Measurements from ENCODE around the gene CX3CR1. TPM values are rescaled to one million over a fixed set of nuclear protein-coding genes. Genes with fewer than 3 reads are reported as not detected.

Gene CX3CR1
- total RNA-seq, 1 experiment from 2014 or later = not detected

- Histone ChIP-seq H3K9me3 (no peaks in the 10 kb centered on the region), H3K4me3 (no peak overlapping the region), H3K36me3 (no peaks in the 10 kb centered on the region), H3K27me3 (no peaks in the 10 kb centered on the region)
- no peak for DNase-seq
These were observed 1.8 kb downstream of the CX3CR1 start for GRCh38 chr3:39277893-39278615.

DNA sequence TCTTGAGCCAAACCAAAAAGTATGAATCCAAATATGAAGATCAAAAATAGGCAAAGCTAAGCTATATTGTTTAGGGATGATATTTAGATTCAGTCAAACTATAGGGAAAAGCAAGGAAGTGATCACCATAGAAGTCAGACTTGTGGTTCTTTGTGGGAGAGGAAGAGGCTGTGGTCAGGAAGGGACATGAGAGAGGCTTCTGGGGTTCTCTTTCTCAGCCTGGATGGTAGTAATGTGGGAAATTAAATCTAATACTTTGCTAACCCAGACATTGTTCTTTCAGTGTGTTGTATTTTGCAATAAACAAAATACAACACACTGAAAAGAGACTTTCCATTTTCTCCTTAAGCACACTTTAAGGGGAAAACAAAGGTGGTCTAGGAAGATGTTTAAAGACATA lies 3.1 kb downstream of the CX3CR1 start:
- Histone ChIP-seq H3K4me3 (no peak overlapping the region), H3K27me3 (no peaks in the 10 kb centered on the region), H3K36me3 (no peaks in the 10 kb centered on the region), H3K9me3 (no peaks in the 10 kb centered on the region)
- DNase-seq = no peak

- DNase-seq = no peak
- Histone ChIP-seq H3K4me3 (no peak overlapping the region), H3K9me3 (no peaks in the 10 kb centered on the region), H3K36me3 (no peaks in the 10 kb centered on the region), H3K27me3 (no peaks in the 10 kb centered on the region)
These were observed 3.8 kb downstream of the CX3CR1 start for GRCh38 chr3:39275963-39276593.

DNA sequence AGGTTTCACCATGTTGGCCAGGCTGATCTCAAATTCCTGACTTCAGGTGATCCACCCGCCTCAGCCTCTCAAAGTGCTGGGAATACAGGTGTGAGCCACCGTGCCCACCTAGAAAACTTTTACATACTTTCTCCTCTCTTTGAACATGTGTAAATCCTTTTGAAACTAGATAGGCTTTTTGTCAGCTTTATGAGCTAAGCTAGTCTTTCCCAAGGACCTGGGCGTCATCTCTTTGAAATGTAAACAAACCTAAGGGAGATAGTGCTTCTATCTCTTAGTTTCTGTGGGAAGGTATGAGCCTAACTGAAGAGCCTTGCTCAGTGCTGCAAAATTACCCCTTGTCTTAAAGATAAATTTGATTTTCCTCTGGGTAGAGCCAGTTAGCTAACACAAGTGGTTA lies 4.8 kb downstream of the CX3CR1 start:
- H3K36me3 ChIP-seq = no peaks in the 10 kb centered on the region
- H3K9me3 ChIP-seq = no peaks in the 10 kb centered on the region
- H3K4me3 ChIP-seq = no peak overlapping the region
- DNase-seq = no peak
- H3K27me3 ChIP-seq = no peaks in the 10 kb centered on the region

DNA sequence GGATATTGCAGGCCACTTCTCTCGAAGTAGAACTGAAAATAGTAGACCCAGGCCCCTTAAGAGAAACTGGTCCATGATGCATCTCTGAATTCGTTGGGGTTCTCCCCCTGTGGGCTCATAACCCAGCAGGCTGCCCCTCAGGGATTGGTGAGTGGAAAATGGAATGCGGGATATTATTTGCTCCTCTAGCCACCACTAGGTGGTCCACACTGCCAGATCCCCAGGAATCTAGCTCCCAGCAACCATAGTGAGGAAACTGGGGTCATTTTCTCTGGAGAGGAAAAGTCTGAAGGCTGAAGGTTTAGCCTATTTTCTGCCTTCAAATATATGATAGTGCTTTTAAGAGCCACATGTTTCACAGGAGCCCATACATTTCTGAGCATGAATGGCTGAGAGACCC lies 6.7 kb downstream of the CX3CR1 start:
- no peak for DNase-seq
- Histone ChIP-seq H3K4me3 (no peak overlapping the region), H3K27me3 (no peaks in the 10 kb centered on the region), H3K36me3 (no peaks in the 10 kb centered on the region), H3K9me3 (no peaks in the 10 kb centered on the region)

GRCh38 chr3:39272191-39272590 lies 7.6 kb downstream of the CX3CR1 start:
- no peak overlapping the region for H3K4me3 ChIP-seq
- DNase-seq = no peak
- no peaks in the 10 kb centered on the region for H3K9me3 ChIP-seq
- H3K36me3 ChIP-seq = no peaks in the 10 kb centered on the region
- H3K27me3 ChIP-seq = no peaks in the 10 kb centered on the region

- Histone ChIP-seq H3K4me3 (no peak overlapping the region), H3K27me3 (no peaks in the 10 kb centered on the region), H3K36me3 (no peaks in the 10 kb centered on the region), H3K9me3 (no peaks in the 10 kb centered on the region)
- DNase-seq = no peak
These were observed 8.4 kb downstream of the CX3CR1 start for GRCh38 chr3:39271363-39271914.

- Histone ChIP-seq H3K9me3 (no peaks in the 10 kb centered on the region), H3K27me3 (no peaks in the 10 kb centered on the region), H3K4me3 (no peak overlapping the region), H3K36me3 (no peaks in the 10 kb centered on the region)
- DNase-seq = no peak
These were observed 10.3 kb downstream of the CX3CR1 start for GRCh38 chr3:39269528-39269927.

GRCh38 chr3:39268549-39268900 lies 11.3 kb downstream of the CX3CR1 start:
- H3K9me3 ChIP-seq = no peaks in the 10 kb centered on the region
- no peaks in the 10 kb centered on the region for H3K27me3 ChIP-seq
- DNase-seq = no peak
- no peak overlapping the region for H3K4me3 ChIP-seq
- H3K36me3 ChIP-seq = no peaks in the 10 kb centered on the region

DNA sequence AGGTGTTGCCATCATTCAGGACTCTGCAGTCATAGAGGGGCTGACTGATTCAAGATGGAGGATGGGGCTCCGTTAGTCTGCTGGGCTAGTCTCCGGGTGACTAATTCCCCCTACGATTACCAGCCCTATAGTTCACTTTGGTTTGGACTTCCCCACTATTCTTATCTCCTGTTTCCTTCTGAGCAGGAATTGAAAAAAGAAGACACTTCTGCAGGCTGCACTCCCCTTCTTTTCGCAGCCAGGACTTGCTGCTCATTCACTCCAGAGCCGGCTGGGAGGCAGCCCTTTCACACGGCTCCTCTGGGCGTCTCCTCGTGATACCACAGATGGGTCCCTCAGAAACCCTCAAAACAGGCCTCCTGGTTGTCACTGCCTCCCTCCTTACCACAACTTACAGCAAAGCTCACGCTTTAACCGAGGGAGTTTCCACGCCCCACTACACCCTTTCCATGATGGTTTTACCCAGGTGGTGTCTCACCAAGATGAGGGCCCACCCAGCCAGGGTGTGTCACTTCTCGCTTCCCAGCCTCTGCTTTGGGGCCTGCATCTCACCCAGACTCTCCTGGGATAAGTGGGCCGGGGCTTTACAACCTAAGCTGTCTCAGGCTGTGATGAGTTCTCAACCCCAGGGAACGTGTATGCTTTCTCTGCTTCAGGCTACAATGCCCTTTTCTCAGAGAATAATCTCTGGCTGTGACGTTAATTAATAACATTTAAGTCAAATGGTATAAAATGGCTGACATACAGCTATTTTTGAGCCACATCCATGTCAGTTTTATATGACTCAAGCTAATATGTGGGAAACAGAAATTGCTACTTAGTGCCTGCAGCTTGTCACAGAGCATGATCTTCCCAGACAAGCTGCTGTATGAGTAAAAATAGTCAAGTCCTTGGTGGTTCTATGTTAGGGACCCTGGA lies 11.9 kb downstream of the CX3CR1 start:
- H3K27me3 ChIP-seq = no peaks in the 10 kb centered on the region
- no peak for DNase-seq
- no peak overlapping the region for H3K4me3 ChIP-seq
- H3K36me3 ChIP-seq = no peaks in the 10 kb centered on the region
- no peaks in the 10 kb centered on the region for H3K9me3 ChIP-seq

GRCh38 chr3:39264053-39264452 lies 15.8 kb downstream of the CX3CR1 start:
- Histone ChIP-seq H3K27me3 (no peaks in the 10 kb centered on the region), H3K9me3 (no peaks in the 10 kb centered on the region), H3K4me3 (no peak overlapping the region), H3K36me3 (no peaks in the 10 kb centered on the region)
- DNase-seq = no peak

GRCh38 chr3:39263576-39263975 lies 16.3 kb downstream of the CX3CR1 start:
- DNase-seq = no peak

DNA sequence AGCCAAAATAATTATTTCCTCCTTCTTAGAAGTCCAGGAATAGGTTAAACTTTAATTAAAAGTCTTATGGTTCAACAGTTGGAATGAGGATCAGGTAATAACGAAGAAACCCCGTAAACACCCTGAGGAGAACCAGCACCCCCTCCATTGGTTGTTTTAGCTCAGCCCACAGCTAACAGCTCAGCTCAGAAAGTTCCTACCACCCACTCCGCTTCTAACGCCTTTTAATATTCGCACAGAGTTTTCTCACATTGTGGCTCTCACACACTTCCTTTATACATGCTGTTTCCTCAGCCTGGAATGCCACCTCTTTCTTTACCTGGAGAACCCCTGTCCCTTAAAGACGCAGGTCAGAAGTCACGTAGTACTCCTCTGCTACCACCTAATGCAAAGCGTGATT lies 17.0 kb downstream of the CX3CR1 start:
- Histone ChIP-seq H3K36me3 (no peaks in the 10 kb centered on the region), H3K9me3 (no peaks in the 10 kb centered on the region), H3K4me3 (no peak overlapping the region), H3K27me3 (no peaks in the 10 kb centered on the region)
- no peak for DNase-seq

More at GRCh38 chr3:39263576-39263975, 16.3 kb downstream of the CX3CR1 start:
- no peak overlapping the region for H3K4me3 ChIP-seq
- no peaks in the 10 kb centered on the region for H3K36me3 ChIP-seq
- H3K27me3 ChIP-seq = no peaks in the 10 kb centered on the region
- no peaks in the 10 kb centered on the region for H3K9me3 ChIP-seq

DNA sequence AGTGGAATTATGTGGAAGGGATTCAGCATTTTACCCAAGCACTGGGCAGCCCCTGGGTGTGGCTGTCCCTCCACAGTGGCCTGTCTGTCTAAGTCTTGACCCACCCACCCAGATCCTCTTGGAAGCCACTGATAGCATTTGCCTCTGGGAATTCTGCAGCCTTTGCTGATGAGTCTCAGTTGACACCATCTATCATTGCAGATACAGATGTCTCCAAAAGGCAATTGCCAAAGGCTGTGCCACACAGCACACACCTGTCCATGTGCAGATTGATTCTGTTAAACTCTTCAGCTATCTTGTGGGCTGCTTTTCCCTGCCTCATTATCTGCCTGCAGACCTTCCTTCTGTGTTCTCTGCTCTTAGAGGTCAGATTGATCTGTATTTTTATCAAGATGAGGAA lies 18.1 kb downstream of the CX3CR1 start:
- Histone ChIP-seq H3K36me3 (no peaks in the 10 kb centered on the region), H3K4me3 (no peak overlapping the region), H3K9me3 (no peaks in the 10 kb centered on the region), H3K27me3 (no peaks in the 10 kb centered on the region)
- DNase-seq = no peak

DNA sequence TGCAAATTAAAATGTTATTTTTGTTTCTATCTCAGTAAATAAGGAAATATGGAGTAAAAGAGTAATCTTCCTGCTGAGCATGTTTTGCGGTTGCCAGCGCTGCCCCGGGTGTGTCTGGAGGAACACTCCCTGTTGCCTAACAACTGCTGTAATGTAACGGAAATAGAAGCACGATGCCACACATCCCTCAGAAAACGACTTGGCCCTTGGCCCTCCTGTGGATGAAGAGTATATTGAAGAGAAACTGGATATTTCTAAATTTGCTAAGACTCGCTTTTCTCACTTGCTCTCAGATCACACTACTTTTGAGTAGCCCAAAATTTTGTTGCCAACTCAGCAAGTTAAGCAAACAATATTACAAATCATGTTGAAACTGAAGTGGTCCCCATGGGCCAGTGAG lies 18.9 kb downstream of the CX3CR1 start:
- DNase-seq = peak; percentile 86
- no peaks in the 10 kb centered on the region for H3K36me3 ChIP-seq
- H3K27me3 ChIP-seq = no peaks in the 10 kb centered on the region
- no peaks in the 10 kb centered on the region for H3K9me3 ChIP-seq
- H3K4me3 ChIP-seq = no peak overlapping the region

DNA sequence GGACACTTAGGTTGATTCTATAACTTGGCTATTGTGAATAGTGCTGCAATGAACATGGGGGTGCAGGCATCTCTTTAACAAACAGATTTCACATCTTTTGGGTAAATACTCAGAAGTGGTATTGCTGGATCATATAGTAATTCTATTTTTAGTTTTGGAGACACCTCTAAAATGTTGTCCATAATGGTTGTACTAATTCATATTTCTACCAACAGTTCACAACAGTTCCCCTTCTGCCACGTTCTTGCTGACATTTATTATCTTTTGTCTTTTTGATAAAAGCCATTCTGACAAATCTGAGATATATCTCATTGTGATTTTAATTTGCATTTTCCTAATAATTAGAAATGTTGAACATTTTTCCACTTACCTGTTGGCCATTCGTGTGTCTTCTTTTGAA lies 19.5 kb downstream of the CX3CR1 start:
- no peaks in the 10 kb centered on the region for H3K36me3 ChIP-seq
- no peaks in the 10 kb centered on the region for H3K27me3 ChIP-seq
- no peaks in the 10 kb centered on the region for H3K9me3 ChIP-seq
- DNase-seq = no peak
- no peak overlapping the region for H3K4me3 ChIP-seq
